ENCODE measurements around the gene FAM149B1.

GRCh38 chr10:73226663-73227062 is 58.7 kb downstream of the FAM149B1 start:
- TF ChIP-seq CTCF (IDR thresholded peaks at IDR 0.05) (no peak), POLR2A (IDR thresholded peaks at IDR 0.05) (no peak)

Data from testis (tissue), 2 donors.